Ectodermal cell (in vitro differentiated cells): ENCODE results near the gene RPL38.
"Not testable (repeated sequence)": the region's sequence is repeated elsewhere in the genome, so short reads cannot be mapped to it uniquely, and the experiment has no call there.

Experiments
- H3K27ac ChIP-seq: 2 replicates; pipeline ENCODE4 v1.7.0; 2013; ENCODE audit warnings: mild to moderate bottlenecking, low read depth, low read length; ENCODE audit not compliant: insufficient read depth, poor library complexity, severe bottlenecking
- H3K27me3 ChIP-seq: 2 replicates; pipeline ENCODE4 v1.7.0; 2013; ENCODE audit warnings: mild to moderate bottlenecking, low read length; ENCODE audit not compliant: insufficient read depth, control insufficient read depth, poor library complexity, severe bottlenecking
- H3K36me3 ChIP-seq: one replicate; pipeline ENCODE4 v1.7.0; 2013; ENCODE audit warnings: low read length; ENCODE audit not compliant: control insufficient read depth, insufficient read depth
- H3K4me1 ChIP-seq: one replicate; pipeline ENCODE4 v1.7.0; 2013; ENCODE audit warnings: low read length; ENCODE audit not compliant: control insufficient read depth, insufficient read depth
- H3K4me3 ChIP-seq: 2 replicates; pipeline ENCODE4 v1.7.0; 2013; ENCODE audit warnings: low read depth, low read length, control low read depth; ENCODE audit not compliant: insufficient read depth
- H3K9me3 ChIP-seq: 2 replicates; pipeline ENCODE4 v1.7.0; 2013; ENCODE audit warnings: mild to moderate bottlenecking, low read length, moderate library complexity; ENCODE audit not compliant: control insufficient read depth
- WGBS, 2 experiments: methylation state at CpG; one replicate each; pipeline ENCODE4 v1.1.7; 2013; ENCODE audit warnings: missing lambda C conversion rate in 2 of 2; 5-methylcytosine and 5-hydroxymethylcytosine counted together

The RPL38 gene

GRCh38 chr17:74182041-74182723, 21.3 kb upstream of the RPL38 start:
- H3K4me1 ChIP-seq, result peaks cover 10% of the 10 kb centered on the region
- H3K27me3 ChIP-seq, result no peaks in the 10 kb centered on the region
- H3K27ac ChIP-seq, result no peak overlapping the region
- H3K4me3 ChIP-seq, result no peak overlapping the region
- WGBS, 2 experiments, result 89 to 91% methylated on average over 17 of the region's 17 CpGs
- H3K9me3 ChIP-seq, result no peaks in the 10 kb centered on the region
- H3K36me3 ChIP-seq, result no peaks in the 10 kb centered on the region

GRCh38 chr17:74183411-74183810, 20.1 kb upstream of the RPL38 start:
- H3K4me3 ChIP-seq, result no peak overlapping the region
- H3K36me3 ChIP-seq, result no peaks in the 10 kb centered on the region
- H3K9me3 ChIP-seq, result no peaks in the 10 kb centered on the region
- H3K27me3 ChIP-seq, result no peaks in the 10 kb centered on the region
- peaks cover 20% of the 10 kb centered on the region for H3K4me1 ChIP-seq
- no peak overlapping the region for H3K27ac ChIP-seq
- WGBS, 2 experiments, result 91 to 92% methylated on average over 9 of the region's 9 CpGs

- Histone ChIP-seq H3K27me3 (no peaks in the 10 kb centered on the region), H3K4me3 (no peak overlapping the region), H3K4me1 (peaks cover 11% of the 10 kb centered on the region), H3K27ac (no peak overlapping the region), H3K9me3 (no peaks in the 10 kb centered on the region), H3K36me3 (no peaks in the 10 kb centered on the region)
- 89 to 91% methylated on average over 7 to 9 of the region's 9 CpGs for WGBS, 2 experiments
Observed at GRCh38 chr17:74185571-74186185, 17.8 kb upstream of the RPL38 start.

GRCh38 chr17:74186498-74186897, 17.0 kb upstream of the RPL38 start:
- Histone ChIP-seq H3K27ac (no peak overlapping the region), H3K9me3 (no peaks in the 10 kb centered on the region), H3K36me3 (no peaks in the 10 kb centered on the region), H3K27me3 (no peaks in the 10 kb centered on the region), H3K4me3 (no peak overlapping the region), H3K4me1 (peaks cover 11% of the 10 kb centered on the region)
- 90 to 94% methylated on average over 20 of the region's 20 CpGs for WGBS, 2 experiments

GRCh38 chr17:74187761-74188160, 15.7 kb upstream of the RPL38 start:
- H3K9me3 ChIP-seq, result no peaks in the 10 kb centered on the region
- no peaks in the 10 kb centered on the region for H3K36me3 ChIP-seq
- WGBS, 2 experiments, result 82% methylated on average over 11 of the region's 11 CpGs
- H3K27me3 ChIP-seq, result peaks cover under 1% of the 10 kb centered on the region
- H3K4me3 ChIP-seq, result no peak overlapping the region
- H3K4me1 ChIP-seq, result peaks cover 11% of the 10 kb centered on the region
- H3K27ac ChIP-seq, result peak overlapping the region; percentile 16

GRCh38 chr17:74188687-74189086, 14.8 kb upstream of the RPL38 start:
- H3K4me1 ChIP-seq, result peaks cover 11% of the 10 kb centered on the region
- 93% methylated on average over 3 of the region's 4 CpGs for WGBS, 2 experiments
- H3K36me3 ChIP-seq, H3K27me3 ChIP-seq, H3K9me3 ChIP-seq, H3K27ac ChIP-seq, H3K4me3 ChIP-seq: not testable (repeated sequence)

- no peak overlapping the region for H3K27ac ChIP-seq
- WGBS, 2 experiments, result 60 to 70% methylated on average over 2 of the region's 2 CpGs
- H3K4me3 ChIP-seq, result no peak overlapping the region
- peaks cover 4% of the 10 kb centered on the region for H3K27me3 ChIP-seq
- H3K4me1 ChIP-seq, result peaks cover 11% of the 10 kb centered on the region
- no peaks in the 10 kb centered on the region for H3K9me3 ChIP-seq
- no peaks in the 10 kb centered on the region for H3K36me3 ChIP-seq
Observed at GRCh38 chr17:74190154-74190553, 13.3 kb upstream of the RPL38 start.

GRCh38 chr17:74190807-74191406, 12.6 kb upstream of the RPL38 start:
- no peaks in the 10 kb centered on the region for H3K36me3 ChIP-seq
- H3K9me3 ChIP-seq, result no peaks in the 10 kb centered on the region
- 59 to 62% methylated on average over 5 to 6 of the region's 6 CpGs for WGBS, 2 experiments
- H3K4me3 ChIP-seq, result no peak overlapping the region
- H3K27ac ChIP-seq, result no peak overlapping the region
- peaks cover 7% of the 10 kb centered on the region for H3K27me3 ChIP-seq
- peaks cover 11% of the 10 kb centered on the region for H3K4me1 ChIP-seq

GRCh38 chr17:74192950-74193781, 10.3 kb upstream of the RPL38 start:
- Histone ChIP-seq H3K27ac (no peak overlapping the region), H3K36me3 (no peaks in the 10 kb centered on the region), H3K9me3 (no peaks in the 10 kb centered on the region), H3K4me1 (peaks cover 15% of the 10 kb centered on the region), H3K27me3 (peaks cover 7% of the 10 kb centered on the region), H3K4me3 (no peak overlapping the region)
- WGBS, 2 experiments, result 76 to 79% methylated on average over 12 of the region's 12 CpGs

GRCh38 chr17:74194682-74195081, 8.8 kb upstream of the RPL38 start:
- no peak overlapping the region for H3K27ac ChIP-seq
- H3K4me1 ChIP-seq, result peaks cover 11% of the 10 kb centered on the region
- WGBS, 2 experiments, result 88 to 90% methylated on average over 9 of the region's 9 CpGs
- no peaks in the 10 kb centered on the region for H3K9me3 ChIP-seq
- H3K4me3 ChIP-seq, result no peak overlapping the region
- H3K27me3 ChIP-seq, result peaks cover 11% of the 10 kb centered on the region
- H3K36me3 ChIP-seq, result no peaks in the 10 kb centered on the region
